HG03354 (cell line): ENCODE results near the gene ABCC5.

Experiments used
- ATAC-seq: cut with Tn5 transposase; IDR thresholded peaks from one replicate; pipeline ENCODE4 v1.9.1; 2021; ENCODE audit warnings: mild to moderate bottlenecking; ENCODE audit not compliant: unreplicated experiment, poor library complexity, severe bottlenecking

The ABCC5 gene

DNA sequence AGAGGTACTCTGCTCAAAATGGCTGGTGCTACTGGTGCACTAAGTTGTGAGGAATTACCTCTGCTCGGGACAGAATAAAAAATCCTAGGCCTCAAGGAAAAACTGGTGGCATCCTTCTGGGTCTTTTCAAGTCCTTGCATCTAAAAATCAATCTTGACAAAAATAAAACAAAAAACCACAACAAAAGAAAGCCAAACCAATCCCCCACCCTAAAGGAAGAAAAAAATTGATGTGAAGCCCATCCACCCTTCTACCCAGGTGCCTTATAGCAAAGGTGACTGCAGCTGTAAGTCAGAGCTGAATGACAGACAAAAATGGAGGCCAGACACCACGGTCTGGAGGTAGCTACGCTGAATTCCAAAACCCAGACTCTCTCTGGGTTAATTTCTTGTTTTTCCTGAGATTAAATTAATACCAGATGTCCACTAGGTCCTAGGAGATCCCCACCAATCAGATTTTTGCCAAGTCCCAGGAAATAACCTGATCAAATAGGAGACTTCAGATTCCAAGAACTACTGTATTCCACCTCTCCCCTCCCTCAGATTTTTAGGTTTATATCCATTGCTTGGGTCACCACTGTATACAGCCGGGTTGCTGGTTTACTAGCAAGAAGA, 33.5 kb downstream of the ABCC5 start:
- ATAC-seq, result no peak

DNA sequence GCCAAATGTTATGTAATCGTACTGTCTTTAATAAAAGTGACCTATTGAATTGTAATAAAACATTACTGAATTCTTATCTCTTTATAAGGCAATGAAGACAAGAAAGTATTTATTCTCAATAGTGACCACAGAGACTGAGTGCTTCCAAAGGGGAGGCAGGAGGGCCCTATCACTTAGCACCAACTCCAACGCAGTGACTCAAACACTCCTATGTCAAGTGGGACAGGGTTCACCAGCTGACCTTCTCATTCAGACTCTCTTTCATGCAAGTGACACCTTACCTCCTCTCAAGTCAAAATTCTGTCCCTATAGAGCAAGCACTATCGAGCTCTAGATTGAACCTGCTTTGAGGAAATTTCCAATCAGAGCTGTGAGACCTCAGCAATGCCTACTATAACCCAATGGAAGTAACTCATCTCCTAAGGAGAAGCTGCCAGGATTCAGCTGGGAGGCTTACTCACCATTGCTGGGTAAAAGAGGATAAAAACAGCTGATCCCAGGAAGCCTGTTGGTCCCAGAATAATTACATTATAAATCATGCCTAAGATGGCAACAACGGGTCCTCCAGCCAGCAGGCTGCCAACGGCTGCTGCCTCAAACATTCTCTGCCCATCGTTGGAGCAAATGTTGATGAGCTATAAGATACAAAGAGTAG, 35.6 kb downstream of the ABCC5 start:
- no peak for ATAC-seq

DNA sequence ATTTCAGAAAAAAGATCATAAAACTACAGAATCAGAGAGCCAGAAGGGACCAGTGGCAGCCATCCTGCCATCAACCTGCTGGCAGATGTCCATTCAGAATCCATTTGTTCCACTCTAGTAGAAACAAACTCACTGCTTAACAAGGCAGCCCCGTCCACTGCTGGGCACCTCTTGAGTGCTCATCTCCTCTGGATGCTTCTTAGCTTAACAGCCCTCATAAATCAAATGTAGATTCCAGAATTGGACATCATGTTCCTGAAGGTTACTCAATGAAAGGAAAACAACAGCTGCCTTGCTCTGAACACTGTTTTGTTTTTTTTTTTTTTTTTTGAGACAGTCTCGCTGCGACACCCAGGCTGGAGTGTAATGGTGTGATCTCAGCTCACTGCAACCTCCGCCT, 37.3 kb downstream of the ABCC5 start:
- ATAC-seq, result no peak

DNA sequence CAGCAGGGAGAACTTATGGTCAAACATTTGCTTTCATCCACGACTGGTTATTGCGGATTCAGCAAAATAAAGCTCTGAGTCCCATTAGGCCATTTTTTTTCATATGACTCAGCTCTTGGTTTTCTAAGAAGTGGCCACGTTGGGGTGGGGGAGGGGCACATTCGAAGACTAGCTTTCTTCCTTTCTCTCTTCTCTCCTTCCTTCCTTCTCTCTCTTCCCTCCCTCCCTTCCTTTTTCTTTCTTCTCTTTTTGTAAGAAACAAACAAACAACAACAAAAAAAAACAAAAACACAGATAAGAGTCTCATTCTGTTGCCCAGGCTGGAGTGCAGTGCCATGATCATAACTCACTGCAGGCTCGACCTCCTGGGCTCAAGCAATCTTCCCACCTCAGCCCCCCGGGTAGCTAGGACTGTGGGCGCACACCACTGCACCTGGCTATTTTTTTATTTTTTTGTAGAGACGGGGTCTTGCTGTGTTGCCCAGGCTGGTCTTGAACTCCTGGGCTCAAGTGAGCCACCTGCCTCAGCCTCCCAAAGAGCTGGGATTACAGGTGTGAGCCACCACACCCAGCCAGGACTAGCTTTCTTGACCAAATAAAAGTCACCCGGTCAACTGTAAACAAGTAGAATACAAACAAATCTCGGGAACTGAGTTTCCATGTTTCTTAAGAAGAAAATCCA, 41.6 kb downstream of the ABCC5 start:
- ATAC-seq, result no peak

DNA sequence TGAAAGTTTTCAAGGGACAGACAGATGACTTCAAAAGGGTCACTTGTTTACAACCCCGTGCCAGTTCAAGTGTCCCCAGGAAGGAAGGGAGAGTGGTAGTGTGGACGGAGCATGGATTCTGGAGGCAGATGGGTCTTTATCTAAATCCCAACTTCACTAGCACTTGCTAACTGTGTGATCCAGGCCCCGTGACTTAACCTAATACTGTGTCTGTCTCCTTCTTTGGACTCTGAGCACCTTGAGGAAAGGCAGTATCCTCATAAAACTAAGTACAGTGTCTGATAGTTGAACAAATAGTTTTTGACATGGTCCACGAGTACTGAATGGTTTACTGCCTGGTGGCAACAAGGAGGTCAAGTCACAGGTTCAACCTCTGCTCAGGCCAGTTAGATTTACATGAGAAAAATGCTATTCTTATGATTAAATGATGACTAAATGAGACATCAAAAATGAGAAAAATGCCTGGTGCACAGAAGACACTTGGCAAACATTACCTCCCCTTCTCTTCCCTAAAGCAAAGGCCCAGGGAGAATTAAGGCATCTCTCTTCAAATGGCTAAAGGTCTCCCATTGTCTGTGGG, 48.9 kb downstream of the ABCC5 start:
- ATAC-seq, result no peak

DNA sequence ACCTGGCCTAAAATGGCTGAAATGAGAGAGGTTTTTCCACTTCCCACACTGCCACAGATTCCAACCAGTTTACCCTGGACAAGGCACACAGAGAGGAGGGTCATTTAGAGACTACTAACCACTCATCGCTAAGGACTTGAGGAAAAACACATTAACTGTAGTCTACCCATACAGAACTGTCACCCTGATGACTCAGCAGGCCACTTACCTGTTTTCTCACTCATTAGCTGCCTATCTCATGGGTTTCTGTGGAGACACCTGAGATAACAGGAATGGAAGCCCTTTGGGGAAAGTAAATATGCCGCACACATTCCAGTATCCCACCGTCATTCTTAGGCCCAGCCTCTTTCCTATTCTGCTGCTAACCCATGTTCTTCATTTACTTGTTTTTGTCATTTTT, 50.0 kb downstream of the ABCC5 start:
- no peak for ATAC-seq

DNA sequence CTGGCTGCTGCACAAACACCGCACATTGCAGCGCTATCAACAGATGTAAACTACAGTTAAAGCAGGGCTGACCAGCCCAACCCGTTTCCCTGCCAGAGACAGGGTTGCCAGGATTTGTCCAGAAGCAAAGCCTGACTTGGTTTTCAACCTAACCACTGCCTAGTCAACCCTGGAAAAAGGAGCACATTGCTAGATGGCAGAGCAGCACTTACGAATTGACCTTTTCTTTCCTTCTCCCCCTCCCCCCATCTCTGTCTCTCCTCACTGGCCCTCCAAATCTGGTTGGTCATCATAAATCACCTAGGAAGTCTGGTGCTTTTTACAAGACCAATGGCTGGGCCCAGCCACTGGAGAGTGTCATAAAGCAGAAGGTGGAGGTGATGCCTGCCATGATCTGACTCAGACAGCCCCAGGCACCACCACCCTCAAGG, 51.3 kb downstream of the ABCC5 start:
- ATAC-seq, result no peak

DNA sequence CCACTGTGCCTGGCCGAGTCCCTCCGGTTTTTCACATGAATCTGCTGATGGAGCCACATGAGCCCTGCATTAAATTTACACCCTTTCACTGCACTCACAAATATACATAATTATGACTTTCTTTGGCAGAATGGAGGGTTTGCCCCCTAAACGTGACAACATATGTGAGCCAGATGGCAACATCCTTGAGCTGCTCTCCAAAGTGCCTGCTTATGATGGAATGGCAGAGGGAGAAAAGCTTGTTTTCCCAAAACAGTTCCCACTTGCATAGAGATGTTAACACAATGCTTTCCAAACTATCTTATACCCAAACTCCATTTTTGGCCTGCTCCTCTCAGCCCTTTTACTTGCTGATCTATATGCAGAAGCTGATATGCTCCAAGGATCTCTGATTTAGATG, 54.9 kb downstream of the ABCC5 start:
- no peak for ATAC-seq

DNA sequence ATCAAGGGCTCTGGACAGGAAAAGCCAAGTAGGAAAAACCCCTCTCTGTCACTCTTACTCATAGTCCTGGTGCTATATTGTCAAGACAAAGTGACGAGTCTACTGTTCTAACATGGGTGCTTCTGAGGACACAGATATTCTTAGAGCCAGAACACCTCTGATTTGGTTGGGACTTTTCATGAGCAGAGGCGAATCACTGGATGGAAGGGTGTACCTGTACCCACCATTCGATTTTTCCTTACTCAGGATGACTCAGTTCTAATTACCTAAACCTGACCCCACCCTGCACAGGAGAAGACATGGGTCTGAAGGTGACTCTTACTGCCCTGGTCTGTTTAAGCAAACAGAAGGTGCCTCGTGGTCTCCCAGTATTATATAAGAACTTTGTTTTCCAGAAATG, 58.5 kb downstream of the ABCC5 start:
- ATAC-seq, result no peak

DNA sequence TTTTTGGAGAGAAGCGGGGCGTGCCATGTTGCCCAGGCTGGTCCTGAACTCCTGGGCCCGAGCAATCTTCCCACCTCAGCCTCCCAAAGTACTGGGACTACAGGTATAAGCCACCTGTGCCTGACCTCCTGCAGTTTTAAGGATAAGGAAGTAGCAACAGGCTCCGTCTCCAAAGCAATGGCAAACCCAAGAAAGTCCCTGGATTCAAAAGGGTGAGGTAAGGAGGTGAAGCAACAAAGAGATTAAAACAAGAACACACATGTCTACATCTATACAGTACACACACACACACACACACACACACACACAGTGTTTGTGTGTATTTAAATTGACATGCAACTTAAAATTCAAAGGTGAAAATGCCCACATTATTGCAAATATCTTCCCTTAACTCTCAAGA, 58.9 kb downstream of the ABCC5 start:
- no peak for ATAC-seq

DNA sequence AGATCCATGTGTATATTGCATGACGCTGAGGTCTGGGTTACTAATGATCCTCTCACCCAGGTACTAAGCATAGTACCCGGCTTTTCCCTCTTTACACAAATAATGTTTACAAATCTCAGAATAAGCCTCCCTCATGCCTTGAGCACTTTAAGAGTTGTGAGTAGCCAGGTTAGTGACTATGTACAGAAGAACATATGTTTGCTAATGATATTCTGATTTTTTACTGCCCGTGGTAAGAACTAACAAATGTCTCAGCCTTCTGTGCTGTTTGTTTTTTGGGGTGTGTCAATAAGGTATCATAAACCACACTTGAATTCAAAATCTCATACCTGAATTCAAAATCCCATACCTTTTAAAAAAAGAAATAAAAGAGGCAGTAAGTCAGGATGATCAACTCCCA, 59.5 kb downstream of the ABCC5 start:
- ATAC-seq, result no peak

DNA sequence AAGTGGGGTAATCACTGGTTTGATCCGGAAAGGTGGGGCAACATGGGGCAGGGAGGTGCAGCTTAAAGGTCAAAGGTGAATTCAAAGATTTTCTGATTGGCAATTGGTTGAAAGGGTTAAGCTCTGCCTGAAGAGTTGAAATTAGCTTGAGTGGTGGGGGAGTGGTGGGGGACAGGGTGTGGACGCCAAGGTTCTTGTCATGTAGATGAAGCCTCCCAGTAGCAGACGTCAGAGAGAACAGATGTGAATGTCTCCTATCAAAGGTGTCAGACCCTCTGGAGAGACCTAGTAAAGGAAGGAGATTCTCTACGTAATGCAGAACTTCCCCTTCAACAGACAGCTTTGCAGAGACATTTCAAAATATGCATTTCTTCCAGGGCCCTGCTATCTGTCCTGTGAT, 62.8 kb downstream of the ABCC5 start:
- ATAC-seq, result no peak

DNA sequence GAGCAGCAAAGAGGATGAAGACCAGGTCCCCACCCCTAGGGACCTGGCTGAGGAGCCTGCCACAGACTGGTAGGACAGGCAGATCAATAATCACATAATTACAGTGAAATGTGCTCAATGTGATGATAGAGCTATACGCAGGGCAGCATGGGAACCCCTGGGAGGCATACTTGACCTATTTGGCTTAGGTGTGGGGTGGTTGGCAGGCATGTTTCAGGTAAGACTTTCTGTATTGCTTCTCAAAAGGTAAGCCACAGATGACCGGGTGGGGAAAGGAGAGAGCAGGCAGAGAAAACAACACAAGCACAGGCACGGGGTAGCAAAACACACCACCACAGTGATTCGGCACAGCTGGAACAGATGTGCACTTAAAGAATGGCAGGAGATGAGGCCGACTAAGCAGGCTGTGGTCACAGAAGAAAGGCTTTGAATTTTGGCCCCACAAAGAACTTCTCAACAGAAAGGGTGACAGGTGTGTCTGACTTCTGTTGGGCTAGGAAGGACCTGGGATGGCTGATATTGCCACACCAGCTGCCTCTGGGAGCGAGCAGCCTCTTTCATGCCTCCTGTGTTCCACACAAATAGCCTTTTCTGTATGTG, 64.1 kb downstream of the ABCC5 start:
- ATAC-seq, result no peak

DNA sequence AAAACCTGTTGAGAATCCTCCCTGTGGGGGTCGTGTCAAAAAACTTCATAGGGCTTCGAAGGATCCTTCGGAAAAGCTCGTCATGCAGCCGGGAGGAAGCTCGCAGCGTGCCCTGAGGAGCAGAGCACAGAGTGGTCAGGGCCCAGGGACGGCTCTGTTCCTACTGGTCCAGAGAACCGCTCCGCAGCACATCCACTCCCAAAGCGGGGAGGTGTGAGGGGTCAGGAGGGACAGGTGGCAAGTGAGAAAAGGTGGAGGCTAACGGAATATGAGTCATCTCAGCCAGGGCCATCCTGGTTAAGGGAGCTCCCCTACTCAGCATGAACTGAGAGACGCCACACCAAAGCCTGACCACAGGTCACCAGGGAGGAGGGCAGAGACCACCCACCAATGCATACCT, 66.2 kb downstream of the ABCC5 start:
- no peak for ATAC-seq

DNA sequence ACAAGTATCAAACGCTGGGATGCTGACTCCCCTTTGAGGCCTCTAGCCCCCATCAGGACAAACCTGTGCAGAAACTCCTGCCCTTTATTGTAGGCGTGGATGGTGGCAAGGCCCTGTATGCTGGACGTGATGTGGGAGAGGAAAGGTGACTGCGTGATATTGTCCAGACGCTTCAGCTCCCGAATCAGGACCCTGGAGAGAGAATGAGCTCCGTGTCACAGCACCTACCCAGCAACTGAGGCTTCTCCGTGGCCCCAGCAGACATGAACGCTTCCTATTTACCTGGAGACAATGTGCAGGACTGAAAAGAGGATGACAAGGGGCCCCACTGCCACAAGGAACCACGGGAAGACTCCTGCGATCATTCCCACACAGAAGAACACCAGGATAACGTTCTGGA, 68.0 kb downstream of the ABCC5 start:
- no peak for ATAC-seq

DNA sequence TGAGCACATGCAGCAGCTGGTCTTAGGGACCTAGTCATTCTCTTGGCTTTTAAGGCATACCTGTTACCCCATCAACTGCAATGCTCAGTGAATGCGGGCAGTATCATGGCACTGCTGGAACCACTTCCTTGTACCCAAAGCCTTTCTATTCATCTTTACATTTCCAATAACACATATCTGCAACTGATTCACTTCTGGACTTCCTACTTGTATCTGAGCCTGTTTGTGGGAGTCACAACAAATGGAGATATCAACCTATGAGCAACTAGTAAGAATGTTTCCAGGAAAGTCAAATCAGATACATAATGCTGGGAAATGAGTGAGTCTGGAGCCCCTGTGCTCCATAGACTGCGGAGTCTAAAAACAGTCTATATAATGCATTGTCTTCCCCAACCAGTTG, 71.6 kb downstream of the ABCC5 start:
- no peak for ATAC-seq

DNA sequence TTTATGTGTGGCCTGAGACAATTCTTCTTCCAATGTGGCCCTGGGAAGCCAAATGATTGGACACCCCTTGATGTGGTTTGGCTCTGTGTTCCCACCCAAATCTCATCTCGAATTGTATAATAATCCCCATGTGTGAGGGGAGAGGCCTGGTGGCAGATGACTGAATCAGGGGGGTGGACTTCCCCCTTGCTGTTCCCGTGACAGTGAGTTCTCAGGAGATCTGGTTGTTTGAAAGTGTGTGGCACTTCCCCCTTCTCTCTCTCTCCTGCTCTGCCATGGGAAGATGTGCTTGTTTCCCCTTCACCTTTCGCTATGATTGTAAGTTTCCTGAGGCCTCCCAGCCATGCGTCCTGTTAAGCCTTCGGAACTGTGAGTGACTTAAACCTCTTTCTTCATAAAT, 72.9 kb downstream of the ABCC5 start:
- no peak for ATAC-seq

DNA sequence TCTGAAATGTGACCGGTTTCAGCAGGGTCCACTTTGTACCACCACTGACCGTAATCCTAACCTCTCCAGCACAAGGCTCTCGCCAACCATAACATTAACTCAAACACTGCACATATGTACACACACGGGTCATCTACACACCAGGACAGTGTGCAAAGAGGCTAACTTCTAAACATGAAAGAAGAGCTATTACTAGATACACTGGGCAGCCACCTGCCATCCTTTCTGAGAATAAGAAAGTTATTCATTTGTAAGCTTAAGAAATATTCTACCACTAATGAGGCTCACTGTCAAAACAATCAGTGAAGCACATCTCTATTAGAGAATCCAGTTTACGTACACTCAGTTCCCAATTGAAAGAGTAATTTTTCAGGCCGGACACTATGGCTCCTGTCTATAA, 73.9 kb downstream of the ABCC5 start:
- ATAC-seq, result peak; percentile 69

DNA sequence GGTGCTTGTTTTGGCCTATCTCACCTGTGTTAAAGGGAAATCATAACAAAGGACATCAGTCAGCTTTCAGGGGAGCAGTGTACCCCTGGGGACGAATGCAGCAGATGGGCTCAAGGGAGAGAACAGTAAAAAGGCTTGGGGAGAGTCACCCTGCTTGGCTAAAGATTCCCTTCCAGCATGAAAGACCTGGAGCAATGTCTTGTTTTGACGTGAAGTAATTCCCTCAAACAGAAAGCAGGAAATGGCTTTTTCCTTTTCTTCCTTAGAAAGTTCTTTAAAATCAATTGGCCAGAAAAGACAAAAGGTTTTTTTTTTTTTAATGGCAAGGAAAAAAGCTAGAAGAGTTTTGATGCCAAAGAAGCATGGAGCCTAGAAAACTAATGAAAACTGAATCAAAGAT, 76.5 kb downstream of the ABCC5 start:
- no peak for ATAC-seq

DNA sequence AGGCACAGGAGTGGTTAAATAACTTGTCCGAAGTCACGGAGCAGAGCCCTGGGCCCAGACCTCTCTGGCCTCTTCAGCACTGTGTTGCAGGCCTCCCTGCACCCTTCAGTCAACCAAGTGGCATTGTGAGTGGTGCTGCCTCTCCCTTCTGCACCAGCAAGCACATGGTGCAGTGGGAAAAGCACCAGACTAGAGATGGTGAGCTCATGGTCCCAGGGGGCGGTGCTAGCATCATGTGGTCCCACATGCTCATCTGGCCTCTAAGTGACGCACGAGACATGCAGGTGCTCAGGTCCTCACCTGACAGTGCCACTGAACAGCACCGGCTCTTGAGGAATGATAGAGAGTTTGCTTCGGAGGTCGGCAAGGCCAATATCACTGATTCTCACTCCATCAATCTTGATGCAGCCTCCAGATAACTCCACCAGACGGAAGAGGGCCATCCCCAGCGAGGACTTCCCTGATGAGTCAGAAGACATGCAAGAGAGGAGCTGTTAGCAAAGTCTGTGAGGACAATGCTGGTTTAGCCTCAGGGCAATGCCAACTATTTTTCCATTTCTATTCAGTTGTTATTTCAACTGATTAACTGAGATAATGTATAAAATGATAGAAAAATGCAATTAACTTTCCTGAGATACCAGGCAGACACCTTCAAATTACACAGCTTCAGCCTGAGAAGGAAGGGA, 79.9 kb downstream of the ABCC5 start:
- ATAC-seq, result no peak
